Endothelial cell of umbilical vein (primary cell): ENCODE data around the gene SPDYC. TPM values are rescaled to one million over a fixed set of nuclear protein-coding genes. Genes with fewer than 3 reads are reported as not detected.

Source experiments
- BruUV-seq: library from RNA; stranded (reverse); fragments of 400-500 nt; replicated peaks from 2 replicates; lab custom pipeline; 2021; lab: Mats Ljungman, UMichigan
- CTCF ChIA-PET: fragments of 300-600, 350-600 bp; sonication (Branson Sonifier 250); formaldehyde crosslinking; loops from one replicate; lab custom pipeline; 2021; ENCODE audit warnings: antibody characterized with exemption, inconsistent platforms; lab: Charles Lee
- POLR2A ChIA-PET: fragments of 300-600, 350-600 bp; sonication (Branson Sonifier 250); formaldehyde crosslinking; loops from one replicate; lab custom pipeline; 2021; ENCODE audit warnings: antibody characterized with exemption, inconsistent platforms; lab: Charles Lee
- DNase-seq: peaks from one replicate; pipeline ENCODE4 v3.0.0-alpha.2; 2011; ENCODE audit warnings: low read depth, low spot score
- FAIRE-seq: peaks from 2 replicates; lab custom pipeline; 2011; peaks lifted over from hg19 to GRCh38; lab: Jason Lieb, UNC
- H2AFZ ChIP-seq: 2 replicates; pipeline ENCODE4 v1.6.0; 2012; ENCODE audit warnings: low read depth, low read length, control low read depth, inconsistent platforms
- H3K27ac ChIP-seq: 2 replicates; pipeline ENCODE4 v1.5.1; 2011; ENCODE audit warnings: low read depth, mild to moderate bottlenecking, control low read depth, low read length, moderate library complexity; ENCODE audit not compliant: insufficient read depth
- H3K27me3 ChIP-seq, 2 experiments: 2 replicates each; pipeline versions ENCODE4 v1.6.0 to v1.6.1; 2011; ENCODE audit warnings: low read length in 2 of 2, mixed read lengths in 1 of 2; ENCODE audit not compliant: control insufficient read depth in 2 of 2, insufficient read depth in 2 of 2
- H3K36me3 ChIP-seq, 2 experiments: 2 replicates in 1 of 2; 3 replicates in 1 of 2; pipeline ENCODE4 v1.5.1; 2011; ENCODE audit warnings: low read length in 2 of 2, mild to moderate bottlenecking in 1 of 2, moderate library complexity in 1 of 2; ENCODE audit not compliant: control insufficient read depth in 2 of 2, insufficient read depth in 2 of 2; ENCODE audit errors: extremely low read depth in 1 of 2
- H3K4me1 ChIP-seq: 3 replicates; pipeline ENCODE4 v1.5.1; 2011; ENCODE audit warnings: mild to moderate bottlenecking, low read length; ENCODE audit not compliant: control insufficient read depth, insufficient read depth; ENCODE audit errors: extremely low read depth
- H3K4me2 ChIP-seq: 2 replicates; pipeline ENCODE4 v1.6.1; 2011; ENCODE audit warnings: low read length, control low read depth, mixed read lengths; ENCODE audit not compliant: insufficient read depth
- H3K4me3 ChIP-seq, 3 experiments: fragments of 200-600 bp in 1 of 3; sonication (generic), shearing (Covaris generic) in 1 of 3; replicated peaks in 1 of 3; 2 replicates each; pipeline ENCODE4 v1.5.1; 2011 to 2016; ENCODE audit warnings: control low read depth in 3 of 3, low read length in 3 of 3, mild to moderate bottlenecking in 2 of 3, inconsistent platforms in 1 of 3, low read depth in 1 of 3, moderate library complexity in 1 of 3; ENCODE audit not compliant: insufficient read depth in 1 of 3
- H3K79me2 ChIP-seq: 2 replicates; pipeline ENCODE4 v1.6.0; 2012; ENCODE audit warnings: low read length, inconsistent platforms; ENCODE audit not compliant: control insufficient read depth, insufficient read depth
- H3K9ac ChIP-seq: replicated peaks from 2 replicates; pipeline ENCODE3; 2011; ENCODE audit warnings: low read length, control low read depth; ENCODE audit not compliant: insufficient read depth; ENCODE audit errors: extremely low read depth
- H3K9me1 ChIP-seq: replicated peaks from 3 replicates; pipeline ENCODE4 v1.6.0; 2011; ENCODE audit warnings: mild to moderate bottlenecking, low read length; ENCODE audit not compliant: control insufficient read depth, insufficient read depth; ENCODE audit errors: extremely low read depth
- H3K9me3 ChIP-seq: replicated peaks from 2 replicates; pipeline ENCODE4 v1.5.1; 2012; ENCODE audit warnings: low read length, inconsistent platforms; ENCODE audit not compliant: control insufficient read depth, insufficient read depth
- H4K20me1 ChIP-seq: replicated peaks from 2 replicates; pipeline ENCODE3; 2011; ENCODE audit warnings: mild to moderate bottlenecking, low read length; ENCODE audit not compliant: control insufficient read depth, insufficient read depth; ENCODE audit errors: extremely low read depth
- EZH2 ChIP-seq: IDR thresholded peaks from 2 replicates; pipeline ENCODE4 v1.6.1; 2012; ENCODE audit warnings: borderline replicate concordance, low read depth, mild to moderate bottlenecking, moderate library complexity, low read length, inconsistent platforms; ENCODE audit not compliant: severe bottlenecking
- FOS ChIP-seq: IDR thresholded peaks from 2 replicates; pipeline ENCODE4 v1.6.1; 2011; ENCODE audit warnings: mild to moderate bottlenecking, low read length, moderate library complexity, borderline replicate concordance; ENCODE audit not compliant: insufficient read depth
- GATA2 ChIP-seq: IDR thresholded peaks from 2 replicates; pipeline ENCODE4 v1.7.0; 2011; ENCODE audit warnings: low read depth, mild to moderate bottlenecking, moderate library complexity, mixed read lengths, low read length; ENCODE audit not compliant: insufficient read length, insufficient read depth
- JUN ChIP-seq: IDR thresholded peaks from 2 replicates; pipeline ENCODE4 v1.6.1; 2011; ENCODE audit warnings: borderline replicate concordance, low read depth; ENCODE audit not compliant: insufficient read length, insufficient read depth
- MYC ChIP-seq: IDR thresholded peaks from one replicate; pipeline ENCODE4 v1.6.1; 2011; ENCODE audit warnings: mild to moderate bottlenecking, low read depth, low read length
- POLR2A ChIP-seq: IDR thresholded peaks from 2 replicates; pipeline ENCODE4 v1.6.1; 2012; ENCODE audit warnings: low read depth, mild to moderate bottlenecking, control low read depth, low read length
- POLR2AphosphoS5 ChIP-seq: IDR thresholded peaks from 2 replicates; pipeline ENCODE4 v1.6.1; 2012; ENCODE audit warnings: low read depth, mild to moderate bottlenecking, control low read depth, low read length, moderate library complexity; ENCODE audit not compliant: insufficient read depth
- dilution Hi-C: fragments of 300-500 bp; cut with MboI; formaldehyde crosslinking; loops from one replicate; pipeline ENCODE4 v1.15.0; 2019; ENCODE audit warnings: low sequenced_read_pairs; ENCODE audit not compliant: extremely low pct_ligation_motif_present
- intact Hi-C: fragments of 100-400 bp; cut with micrococcal nuclease; formaldehyde crosslinking; loops from one replicate; pipeline ENCODE4 v1.10.0; 2022
- polyA plus RNA-seq, 4 experiments: library from polyadenylated mRNA; depleted of rRNA in 3 of 4; stranded (reverse) in 3 of 4; unstranded in 1 of 4; fragments of >200 nt; gene quantifications; 2 replicates each; pipeline versions ENCODE4 v1.2.1 to v1.2.3, GENCODE V29; 2011 to 2012; ENCODE audit warnings: missing spikeins in 1 of 4
- total RNA-seq: library from RNA; stranded (reverse); gene quantifications from 2 replicates; pipeline ENCODE4 v1.2.3, GENCODE V29; 2021
- TF ChIP-seq, protein P1 (sequence below), 2 donors: IDR thresholded peaks; 1 replicate in 1 of 2; 2 replicates in 1 of 2; pipeline ENCODE4 v1.5.1; 2011; ENCODE audit warnings: low read length in 2 of 2, mild to moderate bottlenecking in 2 of 2, moderate library complexity in 2 of 2, control low read depth in 1 of 2, inconsistent platforms in 1 of 2, low read depth in 1 of 2; ENCODE audit not compliant: insufficient read depth in 1 of 2; ENCODE audit errors: extremely low read depth in 1 of 2
- TF ChIP-seq, protein P2 (sequence below): IDR thresholded peaks from 2 replicates; pipeline ENCODE4 v1.6.1; 2011; ENCODE audit not compliant: insufficient read depth, insufficient read length

Gene SPDYC
- total and polyA plus RNA-seq, 2 donors (not counting 3 experiments of a cell fraction or from before 2014, with no cell fraction given) = not detected

DNA sequence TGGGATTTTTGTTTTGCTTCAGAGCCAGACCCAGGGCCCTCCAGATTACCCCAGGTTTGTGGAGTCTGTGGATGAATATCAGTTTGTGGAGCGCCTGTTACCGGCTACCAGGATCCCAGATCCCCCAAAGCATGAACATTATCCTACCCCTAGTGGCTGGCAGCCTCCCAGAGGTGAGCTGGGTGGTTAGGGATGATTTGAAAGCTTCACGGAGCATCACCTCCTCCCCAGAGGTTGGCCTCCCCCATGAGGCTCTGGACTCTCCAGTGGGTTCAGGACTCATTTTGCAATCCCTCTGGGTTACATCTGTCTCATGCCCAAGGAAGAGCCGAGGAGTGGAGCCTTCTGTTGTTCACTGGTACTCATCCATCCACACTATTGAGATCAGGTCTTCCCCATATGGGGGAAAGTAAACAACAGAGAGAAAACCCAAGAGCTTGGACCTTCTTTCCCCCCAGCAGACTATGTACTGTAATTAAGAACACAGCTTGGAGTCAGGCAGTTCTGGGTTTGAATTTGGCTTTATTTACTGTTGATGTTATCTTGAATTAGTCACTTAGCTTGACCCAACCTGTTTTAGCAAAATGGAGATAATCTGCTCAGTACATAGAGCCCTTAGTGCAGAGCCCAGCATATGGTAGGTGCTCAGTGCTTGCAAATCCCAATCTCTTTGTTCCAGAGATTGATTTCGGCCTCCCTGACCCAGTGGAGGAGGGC lies 45.4 kb upstream of the SPDYC start:
- TF ChIP-seq POLR2AphosphoS5 (no peak), MYC (no peak), FOS (no peak), EZH2 (no peak), POLR2A (no peak), GATA2 (no peak), JUN (no peak)
- TF ChIP-seq, protein P1, sequence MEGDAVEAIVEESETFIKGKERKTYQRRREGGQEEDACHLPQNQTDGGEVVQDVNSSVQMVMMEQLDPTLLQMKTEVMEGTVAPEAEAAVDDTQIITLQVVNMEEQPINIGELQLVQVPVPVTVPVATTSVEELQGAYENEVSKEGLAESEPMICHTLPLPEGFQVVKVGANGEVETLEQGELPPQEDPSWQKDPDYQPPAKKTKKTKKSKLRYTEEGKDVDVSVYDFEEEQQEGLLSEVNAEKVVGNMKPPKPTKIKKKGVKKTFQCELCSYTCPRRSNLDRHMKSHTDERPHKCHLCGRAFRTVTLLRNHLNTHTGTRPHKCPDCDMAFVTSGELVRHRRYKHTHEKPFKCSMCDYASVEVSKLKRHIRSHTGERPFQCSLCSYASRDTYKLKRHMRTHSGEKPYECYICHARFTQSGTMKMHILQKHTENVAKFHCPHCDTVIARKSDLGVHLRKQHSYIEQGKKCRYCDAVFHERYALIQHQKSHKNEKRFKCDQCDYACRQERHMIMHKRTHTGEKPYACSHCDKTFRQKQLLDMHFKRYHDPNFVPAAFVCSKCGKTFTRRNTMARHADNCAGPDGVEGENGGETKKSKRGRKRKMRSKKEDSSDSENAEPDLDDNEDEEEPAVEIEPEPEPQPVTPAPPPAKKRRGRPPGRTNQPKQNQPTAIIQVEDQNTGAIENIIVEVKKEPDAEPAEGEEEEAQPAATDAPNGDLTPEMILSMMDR (IDR thresholded peaks at IDR 0.05; ENCODE audit: extremely low read depth in 1 of 2, insufficient read depth in 1 of 2, low read depth in 1 of 2, low read length in 2 of 2) = no peak
- TF ChIP-seq, protein P2, sequence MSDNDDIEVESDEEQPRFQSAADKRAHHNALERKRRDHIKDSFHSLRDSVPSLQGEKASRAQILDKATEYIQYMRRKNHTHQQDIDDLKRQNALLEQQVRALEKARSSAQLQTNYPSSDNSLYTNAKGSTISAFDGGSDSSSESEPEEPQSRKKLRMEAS = no peak
- Histone ChIP-seq H3K36me3 (peaks cover 17 to 44% of the 10 kb centered on the region in 2 experiments), H3K27ac (no peak overlapping the region), H3K9me1 (no peaks in the 10 kb centered on the region), H2AFZ (no peak overlapping the region), H3K4me3 (no peak overlapping the region), H3K9me3 (no peaks in the 10 kb centered on the region), H3K79me2 (peaks cover 33% of the 10 kb centered on the region), H3K9ac (no peak overlapping the region), H3K4me2 (no peak overlapping the region), H3K4me1 (peaks cover 11% of the 10 kb centered on the region), H3K27me3 (no peaks in the 10 kb centered on the region), H4K20me1 (no peaks in the 10 kb centered on the region)
- no peak for FAIRE-seq
- BruUV-seq = TSS peak; percentile 0
- DNase-seq = no peak
- ChIA-PET CTCF (interaction anchor here (1.0 kb wide), 1 partner anchor 80 kb away, joined by 3 read pairs; no protein-coding TSS in a partner anchor), POLR2A (no interaction called here)
- intact Hi-C loops (no loop called here), dilution Hi-C loops (no loop called here)
